22Rv1 (cell line): ENCODE measurements around the gene ATG9B.

Source experiments
- H3K27ac ChIP-seq: fragments of 450-650 bp; 2 replicates; pipeline ENCODE4 v1.5.1; 2017
- ZFX ChIP-seq: fragments of 450-650 bp; IDR thresholded peaks from 2 replicates; pipeline ENCODE4 v1.6.1; 2017; ENCODE audit warnings: antibody characterized with exemption, borderline replicate concordance
- TF ChIP-seq, protein P1 (sequence below): fragments of 450-650 bp; IDR thresholded peaks from 2 replicates; pipeline ENCODE4 v1.5.1; 2017; ENCODE audit warnings: mild to moderate bottlenecking

ATG9B gene

DNA sequence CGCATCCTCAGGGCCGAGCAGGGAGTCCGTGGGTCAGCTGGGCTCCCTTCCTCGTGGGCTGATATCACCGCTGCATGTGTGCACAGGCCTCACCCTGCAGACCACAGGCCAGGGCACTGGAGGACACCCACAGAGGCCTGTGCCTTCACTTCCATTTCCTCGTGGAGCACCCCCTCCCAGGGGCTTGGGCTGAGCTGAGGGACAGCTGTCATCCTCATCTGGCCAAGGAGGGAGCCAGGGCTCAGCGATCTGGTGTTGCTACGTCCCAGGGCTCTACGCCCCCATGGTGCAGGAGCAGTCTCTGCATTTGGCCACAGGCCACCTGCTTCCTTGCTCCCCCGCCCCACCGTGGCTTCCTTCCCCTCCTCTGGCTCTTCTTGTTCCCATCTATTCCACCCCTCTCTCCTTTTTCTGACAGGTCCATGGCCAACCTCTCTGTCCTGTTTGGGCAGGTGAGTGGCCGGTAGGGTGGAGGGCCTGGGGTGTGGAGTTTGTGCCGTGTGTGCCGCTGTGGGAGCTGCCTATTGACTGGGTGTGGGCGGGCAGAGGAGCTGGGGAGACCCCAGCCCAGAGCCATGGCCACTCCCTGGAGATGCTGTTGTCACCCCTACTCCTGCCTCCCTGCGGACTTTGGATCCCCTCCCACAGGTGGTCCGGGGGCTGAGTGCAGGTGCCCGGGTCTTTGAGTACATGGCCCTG is 15.7 kb upstream of the ATG9B start:
- peak overlapping the region; percentile 15; the same call in 1 of the 2 replicates for H3K27ac ChIP-seq
- TF ChIP-seq ZFX = no peak
- TF ChIP-seq, protein P1, sequence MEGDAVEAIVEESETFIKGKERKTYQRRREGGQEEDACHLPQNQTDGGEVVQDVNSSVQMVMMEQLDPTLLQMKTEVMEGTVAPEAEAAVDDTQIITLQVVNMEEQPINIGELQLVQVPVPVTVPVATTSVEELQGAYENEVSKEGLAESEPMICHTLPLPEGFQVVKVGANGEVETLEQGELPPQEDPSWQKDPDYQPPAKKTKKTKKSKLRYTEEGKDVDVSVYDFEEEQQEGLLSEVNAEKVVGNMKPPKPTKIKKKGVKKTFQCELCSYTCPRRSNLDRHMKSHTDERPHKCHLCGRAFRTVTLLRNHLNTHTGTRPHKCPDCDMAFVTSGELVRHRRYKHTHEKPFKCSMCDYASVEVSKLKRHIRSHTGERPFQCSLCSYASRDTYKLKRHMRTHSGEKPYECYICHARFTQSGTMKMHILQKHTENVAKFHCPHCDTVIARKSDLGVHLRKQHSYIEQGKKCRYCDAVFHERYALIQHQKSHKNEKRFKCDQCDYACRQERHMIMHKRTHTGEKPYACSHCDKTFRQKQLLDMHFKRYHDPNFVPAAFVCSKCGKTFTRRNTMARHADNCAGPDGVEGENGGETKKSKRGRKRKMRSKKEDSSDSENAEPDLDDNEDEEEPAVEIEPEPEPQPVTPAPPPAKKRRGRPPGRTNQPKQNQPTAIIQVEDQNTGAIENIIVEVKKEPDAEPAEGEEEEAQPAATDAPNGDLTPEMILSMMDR = no peak

DNA sequence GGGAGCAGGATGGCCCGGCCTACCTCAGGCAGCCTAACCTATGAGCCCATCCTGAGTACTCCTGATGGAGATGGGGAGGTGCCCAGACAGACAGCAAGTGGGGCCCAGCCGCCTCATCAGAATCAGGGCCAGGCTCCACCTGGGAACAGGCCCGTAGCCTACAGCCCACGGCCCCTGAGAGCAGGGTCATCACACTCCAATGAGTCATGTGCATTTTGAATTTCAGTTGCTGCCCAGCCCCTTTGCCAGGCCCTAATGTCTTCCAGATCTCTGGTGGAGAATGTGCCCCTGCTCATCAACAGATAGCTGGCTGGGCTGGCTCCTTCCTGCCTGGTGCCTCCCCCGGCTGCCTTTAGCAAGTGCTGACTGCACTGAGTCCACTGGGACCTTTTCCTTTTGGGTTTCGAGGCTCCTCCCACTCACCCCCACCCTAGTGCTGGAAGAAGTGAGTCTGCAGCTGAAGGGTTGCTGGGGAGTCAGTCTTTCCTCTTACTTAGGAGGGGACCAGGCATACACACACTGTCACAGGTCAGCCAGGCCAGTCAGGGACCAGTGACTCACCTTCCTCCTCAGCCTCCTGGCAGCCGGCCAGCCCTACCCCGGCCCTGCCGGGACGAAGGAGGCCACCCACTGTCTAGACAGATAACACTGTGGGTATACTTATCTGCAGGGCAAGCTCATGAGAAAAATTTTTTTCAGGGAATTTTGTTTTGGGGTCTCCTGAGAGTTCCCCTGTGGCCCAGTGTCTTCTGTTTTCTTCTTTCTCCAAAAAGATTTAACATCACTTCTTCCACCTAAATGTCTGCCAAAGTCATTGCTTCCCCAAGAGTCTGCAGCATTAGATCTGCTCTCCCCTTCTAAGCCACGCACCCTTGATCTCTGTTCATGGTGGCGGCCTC is 14.9 kb upstream of the ATG9B start:
- H3K27ac ChIP-seq = peak overlapping the region; percentile 15; the same call in 1 of the 2 replicates
- no peak for TF ChIP-seq ZFX
- TF ChIP-seq, protein P1 = no peak

DNA sequence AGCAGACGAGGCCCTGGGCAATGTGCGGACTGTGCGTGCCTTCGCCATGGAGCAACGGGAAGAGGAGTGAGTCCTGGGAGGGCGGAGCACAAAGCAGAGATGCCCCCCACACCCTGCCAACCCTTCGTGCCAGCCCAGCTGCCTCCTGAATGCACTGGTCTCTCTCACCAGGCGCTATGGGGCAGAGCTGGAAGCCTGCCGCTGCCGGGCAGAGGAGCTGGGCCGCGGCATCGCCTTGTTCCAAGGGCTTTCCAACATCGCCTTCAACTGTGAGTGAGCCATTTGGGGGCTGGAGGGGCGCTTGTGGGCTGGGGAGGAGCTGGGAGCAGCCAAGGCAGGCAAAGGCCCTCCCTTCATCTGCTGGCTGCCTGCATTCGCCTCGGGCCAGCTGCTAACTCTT is 11.6 kb upstream of the ATG9B start:
- TF ChIP-seq, protein P1 = no peak
- TF ChIP-seq ZFX = no peak
- no peak overlapping the region for H3K27ac ChIP-seq

- TF ChIP-seq, protein P1 = no peak
- no peak for TF ChIP-seq ZFX
- H3K27ac ChIP-seq = no peak overlapping the region
Observed at GRCh38 chr7:151035026-151035717, 10.9 kb upstream of the ATG9B start.

- TF ChIP-seq, protein P1 = no peak
- TF ChIP-seq ZFX = no peak
Observed at GRCh38 chr7:151034312-151035025, 10.2 kb upstream of the ATG9B start.

DNA sequence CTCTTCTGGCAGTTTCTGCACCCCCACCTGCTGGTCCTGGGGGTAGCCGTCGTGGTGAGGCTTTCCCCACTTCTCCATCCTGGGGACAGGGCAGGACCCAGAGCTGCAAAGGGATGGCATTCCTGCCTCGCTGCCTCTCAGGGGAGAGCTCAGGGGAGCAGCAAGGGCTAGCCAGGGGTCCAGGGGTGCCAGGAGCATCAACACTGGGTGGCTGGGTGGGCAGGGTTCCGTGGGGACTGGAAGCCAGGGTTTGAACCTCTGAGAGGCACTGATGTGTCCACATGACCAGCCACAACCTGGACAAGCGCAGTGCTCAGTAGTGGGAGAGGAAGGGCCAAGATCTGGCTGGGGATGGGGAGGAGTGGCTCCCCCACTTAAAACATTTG is 9.6 kb upstream of the ATG9B start:
- no peak overlapping the region for H3K27ac ChIP-seq
- no peak for TF ChIP-seq ZFX
- TF ChIP-seq, protein P1 = no peak

More at GRCh38 chr7:151034312-151035025, 10.2 kb upstream of the ATG9B start:
- no peak overlapping the region for H3K27ac ChIP-seq
